OCI-LY3 (cell line): Measurements from ENCODE around the gene MDM4.
A peak's percentile ranks its signal among the peaks of the same experiment; 100 is the strongest.

Experiments used
- H2AFZ ChIP-seq: fragments of 200-600, 300-600 bp; shearing (Covaris generic); 2 replicates; pipeline ENCODE4 v1.6.0; 2014; ENCODE audit warnings: antibody characterized with exemption, low read depth, low read length
- H3K27ac ChIP-seq: fragments of 200-600, 300-600 bp; sonication (generic); 2 replicates; pipeline ENCODE4 v1.5.1; 2014; ENCODE audit warnings: mild to moderate bottlenecking, low read length, moderate library complexity, mixed read lengths
- H3K27me3 ChIP-seq: fragments of 200-600, 300-600 bp; sonication (generic); 2 replicates; pipeline ENCODE4 v1.6.1; 2014; ENCODE audit warnings: low read depth, low read length, mixed read lengths
- H3K36me3 ChIP-seq: fragments of 200-600, 300-600 bp; sonication (generic); replicated peaks from 2 replicates; pipeline ENCODE3; 2014; ENCODE audit warnings: low read depth, low read length, mixed read lengths
- H3K4me1 ChIP-seq: fragments of 300-600, 200-600 bp; sonication (generic); 2 replicates; pipeline ENCODE4 v1.6.1; 2014; ENCODE audit warnings: low read length, mixed read lengths
- H3K4me2 ChIP-seq: fragments of 200-600, 300-600 bp; sonication (generic); 2 replicates; pipeline ENCODE4 v1.6.1; 2014; ENCODE audit warnings: low read length, mixed read lengths
- H3K4me3 ChIP-seq: fragments of 300-600, 200-600 bp; sonication (generic); 2 replicates; pipeline ENCODE4 v1.5.1; 2014; ENCODE audit warnings: antibody characterized with exemption, mild to moderate bottlenecking, low read length, moderate library complexity
- H3K79me2 ChIP-seq: fragments of 300-600, 200-600 bp; shearing (Covaris generic); 2 replicates; pipeline ENCODE4 v1.6.1; 2014; ENCODE audit warnings: mild to moderate bottlenecking, low read length, mixed read lengths
- H3K9ac ChIP-seq: fragments of 300-600, 200-600 bp; shearing (Covaris generic); 2 replicates; pipeline ENCODE4 v1.6.0; 2014; ENCODE audit warnings: mild to moderate bottlenecking, low read length, moderate library complexity
- H3K9me3 ChIP-seq: fragments of 200-600, 300-600 bp; shearing (Covaris generic); 2 replicates; pipeline ENCODE4 v1.6.1; 2014; ENCODE audit warnings: low read length, mixed read lengths; ENCODE audit not compliant: insufficient read depth
- H4K20me1 ChIP-seq: fragments of 200-600, 300-600 bp; sonication (generic); 2 replicates; pipeline ENCODE4 v1.6.1; 2016; ENCODE audit warnings: low read length, mixed read lengths; ENCODE audit not compliant: insufficient read depth
- EZH2phosphoT487 ChIP-seq: fragments of 200-600 bp; shearing (Covaris generic); IDR thresholded peaks from 2 replicates; pipeline ENCODE4 v1.6.1; 2018; ENCODE audit warnings: antibody characterized with exemption, mixed run types, low read depth
- TF ChIP-seq, protein P1 (sequence below): fragments of 200-600, 300-600 bp; sonication (generic); IDR thresholded peaks from 2 replicates; pipeline ENCODE4 v1.5.1; 2014; ENCODE audit warnings: antibody characterized with exemption, low read length, low read depth

The MDM4 gene

DNA sequence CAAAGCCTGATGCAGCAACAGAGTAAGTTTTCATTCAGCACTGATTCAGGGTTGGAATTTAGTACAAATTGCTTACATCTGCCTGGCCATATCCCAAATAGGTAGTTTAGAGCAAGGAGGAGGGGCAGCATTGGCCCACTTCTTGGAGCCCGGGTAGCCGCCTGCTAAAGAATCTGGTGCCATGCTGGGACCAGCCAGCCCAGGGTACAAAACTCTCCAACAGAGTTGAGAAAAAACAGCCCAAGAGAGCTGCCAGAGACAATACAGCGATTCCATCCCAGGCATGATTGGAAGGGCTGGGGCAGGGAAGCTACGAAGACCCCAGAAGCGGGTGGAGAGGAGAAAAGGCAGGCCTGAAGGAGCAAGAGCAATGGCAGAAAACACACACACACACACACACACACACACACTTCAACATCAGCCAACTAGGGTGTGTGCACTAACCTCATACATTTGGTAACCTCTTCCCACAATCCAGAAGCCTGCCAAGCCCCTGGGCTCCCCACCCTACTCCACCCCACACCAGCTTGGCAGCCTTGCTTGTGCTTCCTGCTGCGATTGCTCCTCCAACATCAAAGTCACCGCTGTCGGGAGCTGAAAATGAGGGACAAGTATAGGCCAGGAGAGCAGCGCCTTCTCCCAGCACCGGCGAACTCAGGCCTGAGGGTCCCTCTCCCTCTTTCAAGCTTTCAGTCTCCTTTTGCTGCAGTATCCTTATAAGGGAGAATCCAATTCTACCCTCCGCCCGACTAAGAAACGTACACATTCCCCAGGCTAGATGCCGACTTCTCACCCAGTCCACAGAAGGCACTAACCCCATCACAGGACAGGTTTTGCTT, 22.8 kb upstream of the MDM4 start:
- Histone ChIP-seq H4K20me1 (peaks cover 9% of the 10 kb centered on the region; the same call in 1 of the 2 replicates), H3K9me3 (0 out of 2 replicates have a peak, but pooled peaks cover 3% of the 10 kb centered on the region), H3K4me3 (peak overlapping the region; percentile 82), H3K79me2 (peaks cover 31% of the 10 kb centered on the region), H3K27ac (peak overlapping the region; percentile 52), H3K36me3 (peaks cover 9% of the 10 kb centered on the region), H3K4me2 (peak overlapping the region; percentile 81), H3K9ac (peak overlapping the region; percentile 80), H3K27me3 (0 out of 2 replicates have a peak, but pooled peaks cover 2% of the 10 kb centered on the region), H2AFZ (0 out of 2 replicates have a peak overlapping the region, but pooled peaks have one; percentile 60), H3K4me1 (peaks cover 22% of the 10 kb centered on the region)
- TF ChIP-seq EZH2phosphoT487 = no peak
- TF ChIP-seq, protein P1, sequence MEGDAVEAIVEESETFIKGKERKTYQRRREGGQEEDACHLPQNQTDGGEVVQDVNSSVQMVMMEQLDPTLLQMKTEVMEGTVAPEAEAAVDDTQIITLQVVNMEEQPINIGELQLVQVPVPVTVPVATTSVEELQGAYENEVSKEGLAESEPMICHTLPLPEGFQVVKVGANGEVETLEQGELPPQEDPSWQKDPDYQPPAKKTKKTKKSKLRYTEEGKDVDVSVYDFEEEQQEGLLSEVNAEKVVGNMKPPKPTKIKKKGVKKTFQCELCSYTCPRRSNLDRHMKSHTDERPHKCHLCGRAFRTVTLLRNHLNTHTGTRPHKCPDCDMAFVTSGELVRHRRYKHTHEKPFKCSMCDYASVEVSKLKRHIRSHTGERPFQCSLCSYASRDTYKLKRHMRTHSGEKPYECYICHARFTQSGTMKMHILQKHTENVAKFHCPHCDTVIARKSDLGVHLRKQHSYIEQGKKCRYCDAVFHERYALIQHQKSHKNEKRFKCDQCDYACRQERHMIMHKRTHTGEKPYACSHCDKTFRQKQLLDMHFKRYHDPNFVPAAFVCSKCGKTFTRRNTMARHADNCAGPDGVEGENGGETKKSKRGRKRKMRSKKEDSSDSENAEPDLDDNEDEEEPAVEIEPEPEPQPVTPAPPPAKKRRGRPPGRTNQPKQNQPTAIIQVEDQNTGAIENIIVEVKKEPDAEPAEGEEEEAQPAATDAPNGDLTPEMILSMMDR = no peak

- H2AFZ ChIP-seq = peak overlapping the region; percentile 60; the same call in 1 of the 2 replicates
- peak overlapping the region; percentile 82 for H3K4me3 ChIP-seq
- peaks cover 25% of the 10 kb centered on the region for H3K4me1 ChIP-seq
These were observed 22.3 kb upstream of the MDM4 start for GRCh38 chr1:204493984-204494280.

GRCh38 chr1:204494281-204495077, 21.7 kb upstream of the MDM4 start, which contains the start of gene PIK3C2B:
Gene PIK3C2B, minus strand, starts transcription at chr1:204494805. Its CDS starts 25,003 bp downstream, at chr1:204469802.
- peak within 1 kb of the TSS; percentile 82 for H2AFZ ChIP-seq
- peak within 1 kb of the TSS; percentile 52 for H3K27ac ChIP-seq
- TF ChIP-seq, protein P1 = peak; percentile 21; the same call in 1 of the 2 replicates
- TF ChIP-seq EZH2phosphoT487 = no peak
- peak within 1 kb of the TSS; percentile 81 for H3K4me2 ChIP-seq
- peaks cover 31% of the 10 kb centered on the region for H3K4me1 ChIP-seq
- peak within 1 kb of the TSS; percentile 82 for H3K4me3 ChIP-seq
- peaks cover 9% of the 10 kb centered on the region; the same call in 1 of the 2 replicates for H4K20me1 ChIP-seq
- 0 out of 2 replicates have a peak, but pooled peaks cover 3% of the 10 kb centered on the region for H3K9me3 ChIP-seq
- peaks cover 8% of the 10 kb centered on the region for H3K36me3 ChIP-seq
- H3K27me3 ChIP-seq = 0 out of 2 replicates have a peak, but pooled peaks cover 2% of the 10 kb centered on the region
- peak within 1 kb of the TSS; percentile 80 for H3K9ac ChIP-seq
- H3K79me2 ChIP-seq = peaks cover 31% of the 10 kb centered on the region

More at GRCh38 chr1:204493984-204494280, 22.3 kb upstream of the MDM4 start:
- 0 out of 2 replicates have a peak, but pooled peaks cover 2% of the 10 kb centered on the region for H3K27me3 ChIP-seq
- no peak for TF ChIP-seq EZH2phosphoT487
- TF ChIP-seq, protein P1 = no peak
- H3K27ac ChIP-seq = peak overlapping the region; percentile 52
- peak overlapping the region; percentile 81 for H3K4me2 ChIP-seq
- H3K36me3 ChIP-seq = peaks cover 9% of the 10 kb centered on the region
- peaks cover 9% of the 10 kb centered on the region; the same call in 1 of the 2 replicates for H4K20me1 ChIP-seq
- H3K9me3 ChIP-seq = 0 out of 2 replicates have a peak, but pooled peaks cover 3% of the 10 kb centered on the region
- H3K9ac ChIP-seq = peak overlapping the region; percentile 80
- peaks cover 31% of the 10 kb centered on the region for H3K79me2 ChIP-seq
